ENCODE results near the gene CSTPP1. TPM values are rescaled to one million over a fixed set of nuclear protein-coding genes. Genes with fewer than 3 reads are reported as not detected.
A peak's percentile ranks its signal among the peaks of the same experiment; 100 is the strongest.
"Not testable (repeated sequence)": the region's sequence is repeated elsewhere in the genome, so short reads cannot be mapped to it uniquely, and the experiment has no call there.

The CSTPP1 gene
- total and polyA plus RNA-seq, 5 donors from 2014 or later, result 15.1 to 18.3 (median 15.5) TPM

GRCh38 chr11:47106798-47107411 lies 170.3 kb downstream of the CSTPP1 start:
- no peaks in the 10 kb centered on the region for H3K27me3 Mint-ChIP-seq
- ATAC-seq (ENCODE audit: low read depth in 2 of 2), result no peak

GRCh38 chr11:47107744-47108143 lies 171.2 kb downstream of the CSTPP1 start:
- H3K27me3 ChIP-seq (ENCODE audit: control insufficient read depth, insufficient read depth, low read length), result no peaks in the 10 kb centered on the region
- H3K4me1 ChIP-seq (ENCODE audit: control insufficient read depth, insufficient read depth, low read length, poor library complexity, severe bottlenecking), result no peaks in the 10 kb centered on the region
- peaks cover 16% of the 10 kb centered on the region for H3K36me3 Mint-ChIP-seq
- DNase-seq (no peak), ATAC-seq (ENCODE audit: low read depth in 2 of 2) (no peak)
- no peaks in the 10 kb centered on the region for H3K9me3 ChIP-seq (ENCODE audit: control insufficient read depth in 2 of 2, low read length in 2 of 2)
- H3K4me1 Mint-ChIP-seq, result peaks cover 0 to 2% (median 0%) of the 10 kb centered on the region in 4 donors
- no peak overlapping the region for H3K27ac ChIP-seq (ENCODE audit: insufficient read depth, low read length, poor library complexity, severe bottlenecking)
- H3K4me3 Mint-ChIP-seq, result no peak overlapping the region
- no peak overlapping the region for H3K4me3 ChIP-seq (ENCODE audit: low read depth, low read length)
- H3K36me3 ChIP-seq (ENCODE audit: control insufficient read depth, insufficient read depth, low read length), result no peaks in the 10 kb centered on the region
- H3K9me3 Mint-ChIP-seq, result peaks cover 0 to 3% (median 0%) of the 10 kb centered on the region in 7 donors
- no peaks in the 10 kb centered on the region for H3K27me3 Mint-ChIP-seq
- peak overlapping the region in 1 of 3 donors; percentile 27 for H3K27ac Mint-ChIP-seq

More at GRCh38 chr11:47106798-47107411, 170.3 kb downstream of the CSTPP1 start:
- Mint-ChIP-seq H3K9me3 (peaks cover 0 to 3% (median 0%) of the 10 kb centered on the region in 7 donors), H3K4me1 (peaks cover 0 to 2% (median 0%) of the 10 kb centered on the region in 4 donors), H3K4me3 (no peak overlapping the region), H3K27ac (no peak overlapping the region), H3K36me3 (peaks cover 16% of the 10 kb centered on the region)
- Histone ChIP-seq H3K4me3 (ENCODE audit: low read depth, low read length) (no peak overlapping the region), H3K27ac (ENCODE audit: insufficient read depth, low read length, poor library complexity, severe bottlenecking) (no peak overlapping the region), H3K9me3 (ENCODE audit: control insufficient read depth in 2 of 2, low read length in 2 of 2) (no peaks in the 10 kb centered on the region), H3K27me3 (ENCODE audit: control insufficient read depth, insufficient read depth, low read length) (no peaks in the 10 kb centered on the region), H3K36me3 (ENCODE audit: control insufficient read depth, insufficient read depth, low read length) (no peaks in the 10 kb centered on the region), H3K4me1 (ENCODE audit: control insufficient read depth, insufficient read depth, low read length, poor library complexity, severe bottlenecking) (no peaks in the 10 kb centered on the region)
- DNase-seq, result no peak

GRCh38 chr11:47108214-47108613 lies 171.7 kb downstream of the CSTPP1 start:
- H3K4me3 Mint-ChIP-seq, result no peak overlapping the region
- ATAC-seq (ENCODE audit: low read depth in 2 of 2) (no peak), DNase-seq (no peak)
- H3K36me3 Mint-ChIP-seq, result peaks cover 16% of the 10 kb centered on the region
- no peak overlapping the region for H3K4me3 ChIP-seq (ENCODE audit: low read depth, low read length)
- no peaks in the 10 kb centered on the region for H3K4me1 ChIP-seq (ENCODE audit: control insufficient read depth, insufficient read depth, low read length, poor library complexity, severe bottlenecking)
- peak overlapping the region in 1 of 3 donors; percentile 27 for H3K27ac Mint-ChIP-seq
- H3K9me3 Mint-ChIP-seq, result peaks cover 0 to 3% (median 0%) of the 10 kb centered on the region in 7 donors
- H3K36me3 ChIP-seq (ENCODE audit: control insufficient read depth, insufficient read depth, low read length), result no peaks in the 10 kb centered on the region
- H3K27me3 ChIP-seq (ENCODE audit: control insufficient read depth, insufficient read depth, low read length), result no peaks in the 10 kb centered on the region
- no peaks in the 10 kb centered on the region for H3K9me3 ChIP-seq (ENCODE audit: control insufficient read depth in 2 of 2, low read length in 2 of 2)
- H3K27ac ChIP-seq (ENCODE audit: insufficient read depth, low read length, poor library complexity, severe bottlenecking), result no peak overlapping the region
- H3K27me3 Mint-ChIP-seq, result no peaks in the 10 kb centered on the region
- peaks cover 0 to 2% (median 0%) of the 10 kb centered on the region in 4 donors for H3K4me1 Mint-ChIP-seq

GRCh38 chr11:47109051-47109726 lies 172.6 kb downstream of the CSTPP1 start:
- H3K4me3 ChIP-seq (ENCODE audit: low read depth, low read length), result no peak overlapping the region
- Mint-ChIP-seq H3K4me1 (peaks cover 0 to 2% (median 0%) of the 10 kb centered on the region in 4 donors), H3K9me3 (peaks cover 0 to 3% (median 0%) of the 10 kb centered on the region in 7 donors), H3K4me3 (no peak overlapping the region), H3K27ac (no peak overlapping the region), H3K36me3 (peaks cover 16% of the 10 kb centered on the region), H3K27me3 (no peaks in the 10 kb centered on the region)
- H3K36me3 ChIP-seq (ENCODE audit: control insufficient read depth, insufficient read depth, low read length), result no peaks in the 10 kb centered on the region
- no peak for DNase-seq
- H3K27me3 ChIP-seq (ENCODE audit: control insufficient read depth, insufficient read depth, low read length), result no peaks in the 10 kb centered on the region
- no peaks in the 10 kb centered on the region for H3K9me3 ChIP-seq (ENCODE audit: control insufficient read depth in 2 of 2, low read length in 2 of 2)
- no peaks in the 10 kb centered on the region for H3K4me1 ChIP-seq (ENCODE audit: control insufficient read depth, insufficient read depth, low read length, poor library complexity, severe bottlenecking)
- H3K27ac ChIP-seq (ENCODE audit: insufficient read depth, low read length, poor library complexity, severe bottlenecking), result no peak overlapping the region
- ATAC-seq (ENCODE audit: low read depth in 2 of 2), result no peak

- Mint-ChIP-seq H3K4me3 (no peak overlapping the region), H3K27ac (no peak overlapping the region), H3K4me1 (peaks cover 0 to 2% (median 0%) of the 10 kb centered on the region in 4 donors), H3K9me3 (peaks cover 0 to 3% (median 0%) of the 10 kb centered on the region in 7 donors), H3K27me3 (no peaks in the 10 kb centered on the region), H3K36me3 (peaks cover 16% of the 10 kb centered on the region)
- ATAC-seq (ENCODE audit: low read depth in 2 of 2) (no peak), DNase-seq (no peak)
- no peaks in the 10 kb centered on the region for H3K27me3 ChIP-seq (ENCODE audit: control insufficient read depth, insufficient read depth, low read length)
- no peaks in the 10 kb centered on the region for H3K36me3 ChIP-seq (ENCODE audit: control insufficient read depth, insufficient read depth, low read length)
- H3K4me1 ChIP-seq (ENCODE audit: control insufficient read depth, insufficient read depth, low read length, poor library complexity, severe bottlenecking), result no peaks in the 10 kb centered on the region
- H3K9me3 ChIP-seq (ENCODE audit: control insufficient read depth in 2 of 2, low read length in 2 of 2), result no peaks in the 10 kb centered on the region
- no peak overlapping the region for H3K27ac ChIP-seq (ENCODE audit: insufficient read depth, low read length, poor library complexity, severe bottlenecking)
- H3K4me3 ChIP-seq (ENCODE audit: low read depth, low read length), result no peak overlapping the region
Observed at GRCh38 chr11:47109727-47110246, 173.2 kb downstream of the CSTPP1 start.

GRCh38 chr11:47111318-47111804 lies 174.8 kb downstream of the CSTPP1 start:
- Histone ChIP-seq H3K4me1 (ENCODE audit: control insufficient read depth, insufficient read depth, low read length, poor library complexity, severe bottlenecking) (no peaks in the 10 kb centered on the region), H3K27me3 (ENCODE audit: control insufficient read depth, insufficient read depth, low read length) (no peaks in the 10 kb centered on the region), H3K9me3 (ENCODE audit: control insufficient read depth in 2 of 2, low read length in 2 of 2) (no peaks in the 10 kb centered on the region), H3K36me3 (ENCODE audit: control insufficient read depth, insufficient read depth, low read length) (no peaks in the 10 kb centered on the region), H3K27ac (ENCODE audit: insufficient read depth, low read length, poor library complexity, severe bottlenecking) (no peak overlapping the region), H3K4me3 (ENCODE audit: low read depth, low read length) (no peak overlapping the region)
- peaks cover 0 to 2% (median 0%) of the 10 kb centered on the region in 4 donors for H3K4me1 Mint-ChIP-seq
- ATAC-seq (ENCODE audit: low read depth in 2 of 2) (no peak), DNase-seq (no peak)
- peaks cover 0 to 3% (median 0%) of the 10 kb centered on the region in 7 donors for H3K9me3 Mint-ChIP-seq
- no peak overlapping the region for H3K4me3 Mint-ChIP-seq
- peaks cover 16% of the 10 kb centered on the region for H3K36me3 Mint-ChIP-seq
- H3K27ac Mint-ChIP-seq, result no peak overlapping the region
- H3K27me3 Mint-ChIP-seq, result no peaks in the 10 kb centered on the region

- H3K4me1 Mint-ChIP-seq; H3K4me3 ChIP-seq (ENCODE audit: low read depth, low read length); H3K27ac Mint-ChIP-seq; H3K27me3 ChIP-seq (ENCODE audit: control insufficient read depth, insufficient read depth, low read length); H3K4me3 Mint-ChIP-seq; H3K9me3 Mint-ChIP-seq; H3K9me3 ChIP-seq (ENCODE audit: control insufficient read depth in 2 of 2, low read length in 2 of 2); H3K36me3 ChIP-seq (ENCODE audit: control insufficient read depth, insufficient read depth, low read length); H3K27ac ChIP-seq (ENCODE audit: insufficient read depth, low read length, poor library complexity, severe bottlenecking); H3K4me1 ChIP-seq (ENCODE audit: control insufficient read depth, insufficient read depth, low read length, poor library complexity, severe bottlenecking); ATAC-seq (ENCODE audit: low read depth in 2 of 2); H3K27me3 Mint-ChIP-seq; DNase-seq: not testable (repeated sequence)
- peaks cover 15% of the 10 kb centered on the region for H3K36me3 Mint-ChIP-seq
Observed at GRCh38 chr11:47112941-47113340, 176.4 kb downstream of the CSTPP1 start.
